HG03439 (cell line): ENCODE data around the gene TMEM69.
"Not testable (repeated sequence)": the region's sequence is repeated elsewhere in the genome, so short reads cannot be mapped to it uniquely, and the experiment has no call there.

Experiments
- ATAC-seq: cut with Tn5 transposase; IDR thresholded peaks from one replicate; pipeline ENCODE4 v1.9.1; 2021; ENCODE audit warnings: mild to moderate bottlenecking, moderate library complexity; ENCODE audit not compliant: unreplicated experiment

The TMEM69 gene

GRCh38 chr1:45687754-45688740 lies at the start of gene TMEM69:
Gene TMEM69, plus strand, starts transcription at chr1:45688181. Its CDS starts 2,888 bp downstream, at chr1:45691069.
- ATAC-seq = no peak

- ATAC-seq = no peak
These were observed 47.7 kb upstream of the TMEM69 start for GRCh38 chr1:45640293-45640692.

- no peak for ATAC-seq
These were observed 44.7 kb upstream of the TMEM69 start for GRCh38 chr1:45643321-45643720.

GRCh38 chr1:45643978-45644377 lies 44.0 kb upstream of the TMEM69 start:
- no peak for ATAC-seq

GRCh38 chr1:45644661-45645060 lies 43.3 kb upstream of the TMEM69 start:
- no peak for ATAC-seq

- no peak for ATAC-seq
These were observed 40.5 kb upstream of the TMEM69 start for GRCh38 chr1:45647248-45648021.

GRCh38 chr1:45654540-45655280 lies 33.3 kb upstream of the TMEM69 start:
- ATAC-seq = no peak

- no peak for ATAC-seq
These were observed 31.3 kb upstream of the TMEM69 start for GRCh38 chr1:45656573-45657226.

GRCh38 chr1:45658171-45658570 lies 29.8 kb upstream of the TMEM69 start:
- no peak for ATAC-seq

- ATAC-seq = no peak
These were observed 28.8 kb upstream of the TMEM69 start for GRCh38 chr1:45659222-45659621.

GRCh38 chr1:45660336-45660735 lies 27.6 kb upstream of the TMEM69 start:
- no peak for ATAC-seq

- ATAC-seq = no peak
These were observed 21.1 kb upstream of the TMEM69 start for GRCh38 chr1:45666836-45667235.

GRCh38 chr1:45667321-45668111 lies 20.5 kb upstream of the TMEM69 start:
- ATAC-seq = no peak

- no peak for ATAC-seq
These were observed 19.5 kb upstream of the TMEM69 start for GRCh38 chr1:45668526-45668925.

GRCh38 chr1:45669379-45669778 lies 18.6 kb upstream of the TMEM69 start:
- ATAC-seq = no peak

- ATAC-seq = no peak
These were observed 17.9 kb upstream of the TMEM69 start for GRCh38 chr1:45669859-45670655.

- no peak for ATAC-seq
These were observed 14.0 kb upstream of the TMEM69 start for GRCh38 chr1:45673956-45674355.

- no peak for ATAC-seq
These were observed 13.5 kb upstream of the TMEM69 start for GRCh38 chr1:45674478-45674877.

- not testable (repeated sequence) for ATAC-seq
These were observed 11.4 kb upstream of the TMEM69 start for GRCh38 chr1:45676553-45676952.
